Tibial artery (tissue), 4 donors: ENCODE data around the gene NDRG3.

Source experiments
- DNase-seq, 2 donors: peaks; one replicate each; pipeline ENCODE4 v3.0.0-alpha.2; 2019
- H3K27ac ChIP-seq, 2 donors: fragments of 200-600 bp; sonication (generic) in 1 of 2; 1 replicate in 1 of 2; 2 replicates in 1 of 2; pipeline ENCODE4 v1.5.1; 2018 to 2019; ENCODE audit warnings: mild to moderate bottlenecking in 1 of 2
- H3K27me3 ChIP-seq, 2 donors: fragments of 200-600 bp; sonication (generic) in 1 of 2; one replicate each; pipeline versions ENCODE4 v1.5.1 to v1.6.0; 2016 to 2019
- H3K36me3 ChIP-seq, 3 donors: fragments of 200-600 bp; sonication (generic) in 2 of 3; one replicate each; pipeline ENCODE4 v1.5.1; 2016 to 2019; ENCODE audit warnings: mild to moderate bottlenecking in 2 of 3
- H3K4me1 ChIP-seq, 4 donors: fragments of 200-600 bp; sonication (generic) in 2 of 4; 1 replicate in 3 of 4; 2 replicates in 1 of 4; pipeline ENCODE4 v1.5.1; 2016 to 2019
- H3K4me3 ChIP-seq, 2 donors: fragments of 200-600 bp; sonication (generic) in 1 of 2; 1 replicate in 1 of 2; 2 replicates in 1 of 2; pipeline ENCODE4 v1.5.1; 2018 to 2019; ENCODE audit warnings: mild to moderate bottlenecking in 2 of 2
- H3K9me3 ChIP-seq, 3 donors: fragments of 200-600 bp; sonication (generic) in 1 of 3; one replicate each; pipeline ENCODE4 v1.5.1; 2016 to 2019
- intact Hi-C: fragments of 100-400 bp; cut with DNase I; formaldehyde crosslinking; loops from one replicate; pipeline ENCODE4 v1.15.0; 2023; ENCODE audit warnings: low total_unique reads
- TF ChIP-seq, protein P1 (sequence below), 2 experiments: fragments of 200-600 bp in 1 of 2; fragments of 450-650 bp in 1 of 2; IDR thresholded peaks; one replicate each; pipeline ENCODE4 v1.5.1; 2017 to 2019; ENCODE audit warnings: antibody characterized with exemption in 2 of 2, mild to moderate bottlenecking in 1 of 2, moderate library complexity in 1 of 2

NDRG3 gene

DNA sequence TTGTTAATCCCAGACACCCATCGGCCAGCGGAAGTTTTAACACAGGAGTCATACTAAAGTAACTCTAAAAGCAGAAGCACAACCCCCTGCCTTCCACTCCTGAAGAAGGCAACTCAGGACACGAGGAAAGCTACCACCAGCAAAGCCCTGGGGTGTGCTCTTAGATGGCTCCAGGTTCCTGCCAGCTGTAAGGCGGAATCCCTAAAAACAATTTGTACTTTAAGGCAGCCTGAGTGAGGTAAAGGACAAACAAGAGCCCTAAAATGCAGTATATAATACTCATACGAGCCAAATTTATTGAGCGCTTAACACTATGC, 8.7 kb downstream of the NDRG3 start:
- no peak overlapping the region for H3K27ac ChIP-seq

GRCh38 chr20:36736451-36737182, 9.3 kb downstream of the NDRG3 start:
- TF ChIP-seq, protein P1, sequence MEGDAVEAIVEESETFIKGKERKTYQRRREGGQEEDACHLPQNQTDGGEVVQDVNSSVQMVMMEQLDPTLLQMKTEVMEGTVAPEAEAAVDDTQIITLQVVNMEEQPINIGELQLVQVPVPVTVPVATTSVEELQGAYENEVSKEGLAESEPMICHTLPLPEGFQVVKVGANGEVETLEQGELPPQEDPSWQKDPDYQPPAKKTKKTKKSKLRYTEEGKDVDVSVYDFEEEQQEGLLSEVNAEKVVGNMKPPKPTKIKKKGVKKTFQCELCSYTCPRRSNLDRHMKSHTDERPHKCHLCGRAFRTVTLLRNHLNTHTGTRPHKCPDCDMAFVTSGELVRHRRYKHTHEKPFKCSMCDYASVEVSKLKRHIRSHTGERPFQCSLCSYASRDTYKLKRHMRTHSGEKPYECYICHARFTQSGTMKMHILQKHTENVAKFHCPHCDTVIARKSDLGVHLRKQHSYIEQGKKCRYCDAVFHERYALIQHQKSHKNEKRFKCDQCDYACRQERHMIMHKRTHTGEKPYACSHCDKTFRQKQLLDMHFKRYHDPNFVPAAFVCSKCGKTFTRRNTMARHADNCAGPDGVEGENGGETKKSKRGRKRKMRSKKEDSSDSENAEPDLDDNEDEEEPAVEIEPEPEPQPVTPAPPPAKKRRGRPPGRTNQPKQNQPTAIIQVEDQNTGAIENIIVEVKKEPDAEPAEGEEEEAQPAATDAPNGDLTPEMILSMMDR (IDR thresholded peaks at IDR 0.05) = no peak
- Histone ChIP-seq H3K4me3 (no peak overlapping the region), H3K9me3 (no peaks in the 10 kb centered on the region), H3K36me3 (no peaks in the 10 kb centered on the region), H3K27ac (no peak overlapping the region), H3K27me3 (no peaks in the 10 kb centered on the region), H3K4me1 (no peaks in the 10 kb centered on the region)
- intact Hi-C loops = no loop called here
- DNase-seq = no peak

More for the DNA sequence above, 8.7 kb downstream of the NDRG3 start:
- H3K9me3 ChIP-seq = no peaks in the 10 kb centered on the region
- no peaks in the 10 kb centered on the region for H3K36me3 ChIP-seq
- H3K27me3 ChIP-seq = no peaks in the 10 kb centered on the region
- TF ChIP-seq, protein P1 (IDR thresholded peaks at IDR 0.05) = no peak
- H3K4me3 ChIP-seq = no peak overlapping the region
- no peak for DNase-seq
- peaks cover 0 to 4% (median 0%) of the 10 kb centered on the region in 4 donors for H3K4me1 ChIP-seq
- intact Hi-C loops = no loop called here

DNA sequence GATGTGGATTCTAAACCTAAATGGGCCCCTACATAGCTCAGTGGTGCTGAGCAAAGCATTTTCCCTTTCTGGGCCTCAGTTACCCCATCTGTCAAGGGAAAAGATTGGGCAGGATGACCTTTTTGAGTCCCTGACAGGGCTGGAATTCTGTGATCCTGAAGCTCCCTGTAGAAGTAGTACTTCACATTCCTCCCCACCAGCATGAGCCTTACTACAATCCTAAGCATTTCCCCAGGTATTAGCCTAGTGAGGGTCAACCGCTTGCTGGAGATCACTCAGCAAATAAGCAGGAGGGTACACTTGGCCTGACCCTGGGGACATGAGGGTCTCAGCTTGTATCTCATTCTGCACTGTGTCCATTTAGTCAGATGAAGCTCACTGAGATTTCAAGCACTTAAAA, 13.4 kb downstream of the NDRG3 start:
- TF ChIP-seq, protein P1 (IDR thresholded peaks at IDR 0.05) = no peak
- H3K27ac ChIP-seq = no peak overlapping the region
- H3K4me1 ChIP-seq = no peaks in the 10 kb centered on the region
- no peaks in the 10 kb centered on the region for H3K36me3 ChIP-seq
- H3K27me3 ChIP-seq = no peaks in the 10 kb centered on the region
- H3K9me3 ChIP-seq = no peaks in the 10 kb centered on the region
- intact Hi-C loops = no loop called here
- no peak for DNase-seq
- H3K4me3 ChIP-seq = no peak overlapping the region

GRCh38 chr20:36728986-36729385, 16.9 kb downstream of the NDRG3 start:
- intact Hi-C loops = no loop called here
- no peak for DNase-seq
- no peaks in the 10 kb centered on the region for H3K36me3 ChIP-seq

DNA sequence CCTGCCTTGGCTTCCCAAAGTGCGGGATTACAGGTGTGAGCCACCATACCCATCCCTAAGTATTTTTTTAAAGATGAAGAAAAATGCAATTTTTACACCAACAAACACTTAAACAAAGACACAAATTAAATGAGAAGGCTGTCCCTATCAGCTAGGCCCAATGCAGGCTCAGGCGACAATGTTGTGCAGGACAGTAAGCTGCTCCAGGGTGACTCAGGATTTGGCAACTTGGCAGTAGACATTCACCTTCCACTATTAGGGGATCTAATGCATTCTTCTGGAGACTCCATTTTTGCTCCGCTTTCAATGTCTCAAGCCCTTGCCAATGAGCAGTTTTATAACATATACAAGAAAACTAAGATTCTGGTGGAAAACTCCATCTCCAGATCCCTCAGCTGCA, 19.7 kb downstream of the NDRG3 start:
- intact Hi-C loops = no loop called here
- H3K36me3 ChIP-seq = peaks cover 0 to 11% (median under 1%) of the 10 kb centered on the region in 3 donors
- no peak for DNase-seq
- no peak overlapping the region for H3K4me3 ChIP-seq
- H3K9me3 ChIP-seq = no peaks in the 10 kb centered on the region
- H3K27me3 ChIP-seq = no peaks in the 10 kb centered on the region
- H3K27ac ChIP-seq = no peak overlapping the region
- TF ChIP-seq, protein P1 (IDR thresholded peaks at IDR 0.05) = no peak
- H3K4me1 ChIP-seq = no peaks in the 10 kb centered on the region

More at GRCh38 chr20:36728986-36729385, 16.9 kb downstream of the NDRG3 start:
- no peak overlapping the region for H3K4me3 ChIP-seq
- no peaks in the 10 kb centered on the region for H3K27me3 ChIP-seq
- no peaks in the 10 kb centered on the region for H3K4me1 ChIP-seq
- H3K9me3 ChIP-seq = no peaks in the 10 kb centered on the region
- no peak overlapping the region for H3K27ac ChIP-seq
- TF ChIP-seq, protein P1 (IDR thresholded peaks at IDR 0.05) = no peak
